Fibroblast of lung (primary cell): Measurements from ENCODE around the gene PRICKLE1. TPM values are rescaled to one million over a fixed set of nuclear protein-coding genes. Genes with fewer than 3 reads are reported as not detected.

Source experiments
- DNase-seq, 2 donors: peaks; one replicate each; pipeline versions ENCODE4 v3.0.0 to v3.0.0-alpha.2; 2010; ENCODE audit warnings: low read depth in 2 of 2
- H2AFZ ChIP-seq: 2 replicates; pipeline ENCODE4 v1.5.1; 2012; ENCODE audit warnings: low read length, control low read depth, inconsistent platforms
- H3K27ac ChIP-seq: 2 replicates; pipeline ENCODE4 v1.5.1; 2011; ENCODE audit warnings: low read length, control low read depth; ENCODE audit not compliant: insufficient read depth
- H3K27me3 ChIP-seq: 2 replicates; pipeline ENCODE4 v1.5.1; 2011; ENCODE audit warnings: mild to moderate bottlenecking, low read length; ENCODE audit not compliant: control insufficient read depth, insufficient read depth
- H3K36me3 ChIP-seq: 2 replicates; pipeline ENCODE4 v1.5.1; 2011; ENCODE audit warnings: low read length; ENCODE audit not compliant: control insufficient read depth, insufficient read depth
- H3K4me1 ChIP-seq: 2 replicates; pipeline ENCODE4 v1.5.1; 2011; ENCODE audit warnings: low read length; ENCODE audit not compliant: control insufficient read depth, insufficient read depth; ENCODE audit errors: extremely low read depth
- H3K4me2 ChIP-seq: 2 replicates; pipeline ENCODE4 v1.5.1; 2011; ENCODE audit warnings: low read length, control low read depth; ENCODE audit not compliant: insufficient read depth; ENCODE audit errors: extremely low read depth
- H3K4me3 ChIP-seq, 4 experiments: fragments of 200-600 bp in 1 of 4; sonication (generic) in 1 of 4; replicated peaks in 1 of 4; 2 replicates each; pipeline ENCODE4 v1.5.1; 2011 to 2016; ENCODE audit warnings: low read length in 4 of 4, low read depth in 3 of 4, mild to moderate bottlenecking in 3 of 4, control low read depth in 2 of 4, inconsistent platforms in 1 of 4, mixed read lengths in 1 of 4; ENCODE audit not compliant: insufficient read depth in 1 of 4; ENCODE audit errors: control extremely low read depth in 1 of 4
- H3K79me2 ChIP-seq: 2 replicates; pipeline ENCODE4 v1.5.1; 2012; ENCODE audit warnings: mild to moderate bottlenecking, low read length, inconsistent platforms; ENCODE audit not compliant: control insufficient read depth, insufficient read depth
- H3K9ac ChIP-seq: 2 replicates; pipeline ENCODE4 v1.5.1; 2011; ENCODE audit warnings: mild to moderate bottlenecking, low read length, control low read depth; ENCODE audit not compliant: insufficient read depth
- H3K9me3 ChIP-seq: 2 replicates; pipeline ENCODE4 v1.5.1; 2012; ENCODE audit warnings: low read depth, low read length; ENCODE audit not compliant: control insufficient read depth, insufficient read depth
- H4K20me1 ChIP-seq: 2 replicates; pipeline ENCODE4 v1.5.1; 2011; ENCODE audit warnings: low read length; ENCODE audit not compliant: control insufficient read depth, insufficient read depth; ENCODE audit errors: extremely low read depth
- CTCF ChIP-seq, 2 donors: IDR thresholded peaks in 1 of 2; conservative IDR thresholded peaks in 1 of 2; 1 replicate in 1 of 2; 2 replicates in 1 of 2; pipeline ENCODE4 v1.5.1; 2011 to 2012; ENCODE audit warnings: low read length in 2 of 2, control low read depth in 1 of 2, inconsistent platforms in 1 of 2, low read depth in 1 of 2, mild to moderate bottlenecking in 1 of 2
- EZH2 ChIP-seq: IDR thresholded peaks from 2 replicates; pipeline ENCODE4 v1.5.1; 2012; ENCODE audit warnings: low read length, control low read depth, mild to moderate bottlenecking; ENCODE audit errors: missing control alignments
- polyA plus RNA-seq, 2 donors: library from polyadenylated mRNA; depleted of rRNA in 1 of 2; stranded (reverse) in 1 of 2; unstranded in 1 of 2; fragments of >200 nt; gene quantifications; 2 replicates each; pipeline ENCODE4 v1.2.1, GENCODE V29; 2011 to 2012; ENCODE audit warnings: missing spikeins in 1 of 2
- total RNA-seq: library from RNA; depleted of rRNA; stranded (reverse); fragments of >200 nt; gene quantifications from 2 replicates; pipeline ENCODE4 v1.2.1, GENCODE V29; 2014

The PRICKLE1 gene
- total and polyA plus RNA-seq, 2 donors (not counting 1 experiment from before 2014, with no cell fraction given), result 3.4 to 9.6 TPM

GRCh38 chr12:42442311-42442759 lies 147.2 kb downstream of the PRICKLE1 start:
- no peaks in the 10 kb centered on the region for H3K9me3 ChIP-seq
- no peaks in the 10 kb centered on the region for H3K4me1 ChIP-seq
- peaks cover 1% of the 10 kb centered on the region for H3K36me3 ChIP-seq
- H3K27ac ChIP-seq, result no peak overlapping the region
- no peaks in the 10 kb centered on the region for H3K79me2 ChIP-seq
- no peaks in the 10 kb centered on the region for H3K27me3 ChIP-seq
- H2AFZ ChIP-seq, result no peak overlapping the region
- H3K4me2 ChIP-seq, result no peak overlapping the region
- TF ChIP-seq EZH2 (no peak), CTCF (conservative IDR thresholded peaks at IDR 0.05 in 1 of 2, IDR thresholded peaks at IDR 0.05 in 1 of 2; ENCODE audit: low read depth in 1 of 2, low read length in 2 of 2) (no peak)
- no peak for DNase-seq
- H3K4me3 ChIP-seq, result no peak overlapping the region
- no peaks in the 10 kb centered on the region for H4K20me1 ChIP-seq
- no peak overlapping the region for H3K9ac ChIP-seq

- Histone ChIP-seq H2AFZ (no peak overlapping the region), H3K27ac (no peak overlapping the region), H4K20me1 (no peaks in the 10 kb centered on the region), H3K36me3 (peaks cover 1% of the 10 kb centered on the region), H3K79me2 (no peaks in the 10 kb centered on the region), H3K4me3 (no peak overlapping the region), H3K4me1 (no peaks in the 10 kb centered on the region), H3K4me2 (no peak overlapping the region), H3K27me3 (no peaks in the 10 kb centered on the region), H3K9me3 (no peaks in the 10 kb centered on the region), H3K9ac (no peak overlapping the region)
- no peak for TF ChIP-seq CTCF (conservative IDR thresholded peaks at IDR 0.05 in 1 of 2, IDR thresholded peaks at IDR 0.05 in 1 of 2; ENCODE audit: low read depth in 1 of 2, low read length in 2 of 2)
- no peak for TF ChIP-seq EZH2
- no peak for DNase-seq
These were observed 148.9 kb downstream of the PRICKLE1 start for GRCh38 chr12:42440608-42441007.

GRCh38 chr12:42432517-42433140 lies 156.9 kb downstream of the PRICKLE1 start:
- no peak overlapping the region for H3K9ac ChIP-seq
- H3K4me2 ChIP-seq, result no peak overlapping the region
- no peak for TF ChIP-seq CTCF (conservative IDR thresholded peaks at IDR 0.05 in 1 of 2, IDR thresholded peaks at IDR 0.05 in 1 of 2; ENCODE audit: low read depth in 1 of 2, low read length in 2 of 2)
- TF ChIP-seq EZH2, result no peak
- H4K20me1 ChIP-seq, result no peaks in the 10 kb centered on the region
- H3K27ac ChIP-seq, result no peak overlapping the region
- H3K27me3 ChIP-seq, result no peaks in the 10 kb centered on the region
- DNase-seq, result no peak
- no peaks in the 10 kb centered on the region for H3K4me1 ChIP-seq
- H3K36me3 ChIP-seq, result no peaks in the 10 kb centered on the region
- no peaks in the 10 kb centered on the region for H3K9me3 ChIP-seq
- no peak overlapping the region for H2AFZ ChIP-seq
- no peak overlapping the region for H3K4me3 ChIP-seq
- no peaks in the 10 kb centered on the region for H3K79me2 ChIP-seq
